BJ (cell line): ENCODE data around the gene ZNF860. TPM values are rescaled to one million over a fixed set of nuclear protein-coding genes. Genes with fewer than 3 reads are reported as not detected.
"Not testable (repeated sequence)": the region's sequence is repeated elsewhere in the genome, so short reads cannot be mapped to it uniquely, and the experiment has no call there.

Experiments used
- CTCF ChIA-PET: fragments of 350-600 bp; formaldehyde crosslinking; extraction: SDS; loops from one replicate; lab custom pipeline; 2021; ENCODE audit warnings: antibody characterized with exemption, inconsistent platforms; lab: Yijun Ruan, JAX
- POLR2A ChIA-PET: fragments of 300-600 bp; sonication (Branson Sonifier 250); formaldehyde crosslinking; extraction: SDS; loops from one replicate; lab custom pipeline; 2021; ENCODE audit warnings: antibody characterized with exemption; lab: Charles Lee
- DNase-seq: peaks from one replicate; pipeline ENCODE4 v3.0.0-alpha.2; 2011; ENCODE audit warnings: low read depth
- H3K27me3 ChIP-seq: 2 replicates; pipeline ENCODE4 v1.6.0; 2011; ENCODE audit warnings: low read length; ENCODE audit not compliant: control insufficient read depth, insufficient read depth
- H3K36me3 ChIP-seq: 2 replicates; pipeline ENCODE4 v1.5.1; 2011; ENCODE audit warnings: low read length; ENCODE audit not compliant: control insufficient read depth, insufficient read depth
- H3K4me3 ChIP-seq: 2 replicates; pipeline ENCODE4 v1.5.1; 2011; ENCODE audit warnings: low read depth, mild to moderate bottlenecking, control low read depth, low read length
- polyA plus RNA-seq: library from polyadenylated mRNA; depleted of rRNA; stranded (reverse); fragments of >200 nt; gene quantifications from 2 replicates; pipeline ENCODE4 v1.2.3, GENCODE V29; 2011
- TF ChIP-seq, protein P1 (sequence below): IDR thresholded peaks from 2 replicates; pipeline ENCODE4 v1.5.1; 2011; ENCODE audit warnings: low read depth, mild to moderate bottlenecking, control low read depth, inconsistent platforms, low read length, moderate library complexity; ENCODE audit not compliant: insufficient read depth

ZNF860 gene
- polyA plus RNA-seq, 1 experiment = 0.32 TPM

DNA sequence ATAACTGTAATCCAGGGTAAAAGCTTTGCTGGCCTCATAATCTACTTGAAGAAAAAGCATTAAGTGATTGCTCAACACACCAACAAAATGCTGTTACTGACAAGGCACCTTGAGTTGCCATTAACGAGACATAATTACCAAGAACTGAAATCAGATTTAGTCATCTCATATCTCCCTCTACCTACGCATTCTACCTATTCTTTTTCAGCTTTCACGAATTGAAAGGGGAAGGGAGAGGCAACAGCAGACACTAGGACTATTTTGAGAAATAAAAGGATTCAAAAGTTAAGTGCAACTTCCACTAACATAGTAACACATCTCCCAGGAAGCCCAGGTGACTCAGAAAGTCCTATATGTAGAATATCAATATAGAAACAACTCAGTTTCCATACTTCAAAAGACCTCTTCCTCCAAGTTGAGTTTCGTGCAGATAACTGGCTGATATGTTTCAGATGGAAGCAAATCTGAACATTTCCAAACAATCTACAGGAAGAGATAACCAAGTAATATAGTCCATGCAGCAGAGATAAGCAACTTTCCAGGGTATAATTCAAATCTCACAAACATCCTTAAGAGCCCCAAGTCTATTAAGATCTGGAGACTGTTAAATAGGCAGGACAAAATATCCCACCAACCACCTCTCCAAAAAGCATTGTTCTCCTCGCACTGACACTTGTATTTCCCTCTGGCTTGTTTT is 2.4 kb upstream of the ZNF860 start:
- TF ChIP-seq, protein P1, sequence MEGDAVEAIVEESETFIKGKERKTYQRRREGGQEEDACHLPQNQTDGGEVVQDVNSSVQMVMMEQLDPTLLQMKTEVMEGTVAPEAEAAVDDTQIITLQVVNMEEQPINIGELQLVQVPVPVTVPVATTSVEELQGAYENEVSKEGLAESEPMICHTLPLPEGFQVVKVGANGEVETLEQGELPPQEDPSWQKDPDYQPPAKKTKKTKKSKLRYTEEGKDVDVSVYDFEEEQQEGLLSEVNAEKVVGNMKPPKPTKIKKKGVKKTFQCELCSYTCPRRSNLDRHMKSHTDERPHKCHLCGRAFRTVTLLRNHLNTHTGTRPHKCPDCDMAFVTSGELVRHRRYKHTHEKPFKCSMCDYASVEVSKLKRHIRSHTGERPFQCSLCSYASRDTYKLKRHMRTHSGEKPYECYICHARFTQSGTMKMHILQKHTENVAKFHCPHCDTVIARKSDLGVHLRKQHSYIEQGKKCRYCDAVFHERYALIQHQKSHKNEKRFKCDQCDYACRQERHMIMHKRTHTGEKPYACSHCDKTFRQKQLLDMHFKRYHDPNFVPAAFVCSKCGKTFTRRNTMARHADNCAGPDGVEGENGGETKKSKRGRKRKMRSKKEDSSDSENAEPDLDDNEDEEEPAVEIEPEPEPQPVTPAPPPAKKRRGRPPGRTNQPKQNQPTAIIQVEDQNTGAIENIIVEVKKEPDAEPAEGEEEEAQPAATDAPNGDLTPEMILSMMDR = no peak
- Histone ChIP-seq H3K27me3 (no peaks in the 10 kb centered on the region), H3K4me3 (no peak overlapping the region), H3K36me3 (no peaks in the 10 kb centered on the region)
- CTCF ChIA-PET = no interaction called here
- POLR2A ChIA-PET = no interaction called here
- DNase-seq = no peak

DNA sequence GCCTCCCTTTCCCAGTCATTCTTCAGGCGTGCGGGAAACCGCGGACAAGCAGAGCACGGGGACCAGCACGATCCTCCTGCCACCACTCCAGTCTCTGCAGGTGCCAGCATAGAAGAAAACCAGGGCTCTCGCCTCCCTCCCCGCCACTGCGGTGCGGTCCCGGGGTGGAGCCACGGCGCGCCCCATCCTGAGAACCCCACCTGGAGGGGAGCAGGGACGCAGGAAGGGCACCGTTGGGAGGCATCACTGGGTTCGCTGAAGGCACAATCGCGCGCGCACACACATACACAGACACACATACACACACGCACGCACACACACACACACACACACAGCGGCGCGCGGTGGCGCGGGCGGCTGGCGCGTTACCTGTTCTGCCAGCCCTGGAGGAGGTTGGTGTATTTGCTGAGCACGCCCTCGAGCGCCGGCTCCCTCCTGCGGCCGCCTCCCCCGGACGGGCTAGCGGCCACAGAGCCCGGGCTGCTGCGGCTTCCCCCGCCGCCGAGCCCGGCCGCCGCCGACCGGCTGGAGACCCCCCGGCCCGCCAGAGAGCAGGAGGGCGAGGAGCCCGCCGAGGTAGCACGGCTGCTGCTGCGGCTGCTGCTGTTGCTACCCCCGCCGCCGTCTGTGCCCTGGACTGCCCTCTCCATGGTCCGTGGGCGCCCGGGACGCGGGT is 882 bp upstream of the ZNF860 start:
- Histone ChIP-seq H3K36me3 (no peaks in the 10 kb centered on the region), H3K27me3 (no peaks in the 10 kb centered on the region), H3K4me3 (peak overlapping the region; percentile 70)
- ChIA-PET CTCF (no interaction called here), POLR2A (no interaction called here)
- DNase-seq = no peak
- TF ChIP-seq, protein P1 = 0 out of 2 replicates have a peak, but pooled peaks have one; percentile 4

DNA sequence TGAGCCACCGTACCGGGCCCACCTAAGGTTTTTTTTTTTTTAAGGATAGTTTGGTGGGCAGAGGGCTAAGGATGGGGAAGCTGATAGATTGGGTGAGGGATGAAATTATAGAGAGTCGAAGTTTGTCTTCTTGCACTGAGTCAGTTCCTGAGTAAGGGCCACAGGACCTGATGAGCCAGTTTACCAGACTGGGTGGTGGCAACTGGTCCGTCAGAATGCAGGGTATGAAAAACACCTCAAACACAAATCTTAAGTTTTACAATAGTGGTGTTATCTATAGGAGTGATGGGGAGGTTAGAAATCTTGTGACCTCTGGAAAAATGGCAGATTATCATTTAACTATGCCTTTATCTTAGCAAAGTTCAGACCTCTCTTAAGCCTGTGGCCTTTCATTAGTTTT is 2.8 kb downstream of the ZNF860 start:
- ChIA-PET POLR2A (no interaction called here), CTCF (no interaction called here)
- H3K36me3 ChIP-seq = no peaks in the 10 kb centered on the region

DNA sequence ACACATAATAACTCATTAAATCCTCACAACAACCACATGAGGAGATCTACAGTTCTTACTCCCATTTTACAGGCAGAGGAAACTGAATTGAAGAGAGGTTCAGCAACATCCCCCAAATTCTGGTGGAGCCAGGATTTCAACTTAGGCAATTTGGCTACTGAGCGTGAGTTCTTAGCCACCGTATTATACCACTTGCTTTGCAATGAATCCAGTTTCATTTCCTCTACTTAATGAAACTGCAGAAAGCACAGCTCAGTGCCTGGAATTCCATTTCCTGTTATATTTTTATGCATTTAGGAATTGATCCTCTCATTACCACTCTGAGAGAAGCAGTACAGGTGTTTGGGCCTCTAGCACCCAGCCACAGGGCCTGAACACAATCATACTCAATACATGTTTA is 4.3 kb downstream of the ZNF860 start:
- DNase-seq = no peak
- Histone ChIP-seq H3K27me3 (no peaks in the 10 kb centered on the region), H3K4me3 (no peak overlapping the region), H3K36me3 (no peaks in the 10 kb centered on the region)
- POLR2A ChIA-PET = no interaction called here
- TF ChIP-seq, protein P1 = no peak
- CTCF ChIA-PET = no interaction called here

More for the DNA sequence above, 2.8 kb downstream of the ZNF860 start:
- Histone ChIP-seq H3K4me3 (no peak overlapping the region), H3K27me3 (no peaks in the 10 kb centered on the region)
- TF ChIP-seq, protein P1 = no peak
- DNase-seq = no peak

DNA sequence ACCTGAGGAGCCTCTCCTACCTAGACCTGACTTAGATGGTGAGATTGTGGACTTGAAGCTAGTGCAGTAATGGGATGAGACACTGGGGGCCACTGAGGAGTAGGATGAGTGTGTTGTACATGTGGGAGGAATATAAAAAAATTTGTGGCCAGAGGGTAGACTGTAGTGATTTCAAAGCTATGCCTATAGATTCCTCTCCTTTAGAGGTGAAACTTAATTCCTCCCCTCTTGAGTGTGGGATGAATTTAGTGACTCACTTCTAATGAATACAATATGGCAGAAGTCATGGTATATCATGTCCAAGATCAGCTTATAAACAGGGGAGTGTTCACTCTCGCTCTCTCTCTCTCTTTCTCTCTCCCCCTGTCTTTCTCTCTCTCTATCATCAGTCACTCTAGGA is 6.7 kb downstream of the ZNF860 start:
- no peaks in the 10 kb centered on the region for H3K36me3 ChIP-seq
- no peaks in the 10 kb centered on the region for H3K27me3 ChIP-seq
- DNase-seq = no peak
- TF ChIP-seq, protein P1 = no peak
- ChIA-PET POLR2A (no interaction called here), CTCF (no interaction called here)
- H3K4me3 ChIP-seq = no peak overlapping the region

DNA sequence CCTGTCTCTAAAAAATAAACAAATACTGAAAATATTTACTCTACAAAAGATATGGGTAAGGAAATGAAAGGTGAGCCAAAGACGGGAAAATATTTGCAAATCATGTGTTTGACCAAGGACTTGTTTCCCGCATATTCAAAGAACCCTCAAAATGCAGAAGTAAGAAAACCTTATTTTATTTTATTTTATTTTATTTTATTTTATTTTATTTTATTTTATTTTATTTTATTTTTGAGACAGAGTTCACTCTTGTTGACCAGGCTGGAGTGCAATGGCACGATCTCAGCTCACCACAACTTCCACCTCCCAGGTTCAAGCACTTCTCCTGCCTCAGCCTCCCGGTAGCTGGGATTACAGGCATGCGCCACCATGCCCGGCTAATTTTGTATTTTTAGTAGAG is 11.4 kb downstream of the ZNF860 start:
- H3K36me3 ChIP-seq, CTCF ChIA-PET, DNase-seq, POLR2A ChIA-PET, H3K27me3 ChIP-seq, H3K4me3 ChIP-seq: not testable (repeated sequence)
